ENCODE measurements around the gene BRPF3. TPM values are rescaled to one million over a fixed set of nuclear protein-coding genes. Genes with fewer than 3 reads are reported as not detected.
A peak's percentile ranks its signal among the peaks of the same experiment; 100 is the strongest.

The BRPF3 gene
- total RNA-seq, 1 experiment from 2014 or later = 49.6 TPM

DNA sequence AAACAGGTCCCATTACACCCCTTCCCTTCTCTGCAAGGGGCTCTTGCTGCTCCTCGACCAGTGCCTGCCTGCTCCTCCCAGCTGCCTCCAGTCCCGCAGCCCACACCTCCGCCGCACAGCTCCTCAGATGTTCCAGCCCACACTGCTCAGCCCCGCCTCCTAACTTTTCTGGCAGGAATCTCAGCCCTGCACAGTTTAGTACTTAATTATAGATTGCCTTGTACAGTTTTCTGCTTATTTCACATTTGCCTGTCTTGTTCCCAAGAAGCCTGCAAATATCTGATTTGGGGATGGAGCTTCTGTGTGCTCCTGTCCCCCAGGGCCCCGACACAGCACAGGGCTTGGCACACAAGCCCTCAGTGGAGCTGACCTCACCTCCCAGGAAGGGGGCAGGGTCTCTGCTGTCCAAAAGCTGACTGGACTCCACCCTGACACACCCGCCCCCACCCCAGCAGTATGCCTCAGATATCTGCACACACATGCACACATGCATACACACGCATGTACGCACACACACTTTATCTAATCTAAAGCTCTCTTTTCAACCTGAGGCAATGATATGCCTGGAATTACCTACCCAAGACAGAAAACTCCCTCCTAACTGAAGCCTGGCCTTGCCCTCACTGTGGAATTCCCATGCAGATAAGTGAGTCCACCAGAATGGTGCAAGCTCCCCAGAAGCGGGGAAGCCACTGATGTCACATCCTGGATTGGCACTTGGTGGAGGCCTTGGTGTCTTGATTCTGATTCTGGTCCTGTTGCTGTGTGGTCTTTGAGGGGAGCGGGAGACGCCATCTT lies 72.1 kb downstream of the BRPF3 start:
- no TSS peak for BruUV-seq (replicated peaks)
- peaks cover 10% of the 10 kb centered on the region for H3K4me1 ChIP-seq (ENCODE audit: control insufficient read depth, insufficient read depth, low read length)
- CTCF ChIA-PET = no interaction called here
- DNase-seq (ENCODE audit: low read depth, low spot score) (no peak), ATAC-seq (no peak)
- no peaks in the 10 kb centered on the region for H3K36me3 ChIP-seq (ENCODE audit: control insufficient read depth, insufficient read depth, low read length)
- H3K27ac ChIP-seq (ENCODE audit: low read length) = no peak overlapping the region
- intact Hi-C loops (cut with micrococcal nuclease; ENCODE audit: unreplicated experiment) = no loop called here
- TF ChIP-seq CTCF (IDR thresholded peaks at IDR 0.05) (no peak), POLR2AphosphoS5 (IDR thresholded peaks at IDR 0.05; ENCODE audit: low read depth, low read length) (no peak), SIN3A (IDR thresholded peaks at IDR 0.05; ENCODE audit: borderline replicate concordance, insufficient read depth, low read depth, low read length) (no peak), TCF7L2 (IDR thresholded peaks at IDR 0.05; ENCODE audit: low read depth, low read length) (no peak)
- TF ChIP-seq, protein P1, sequence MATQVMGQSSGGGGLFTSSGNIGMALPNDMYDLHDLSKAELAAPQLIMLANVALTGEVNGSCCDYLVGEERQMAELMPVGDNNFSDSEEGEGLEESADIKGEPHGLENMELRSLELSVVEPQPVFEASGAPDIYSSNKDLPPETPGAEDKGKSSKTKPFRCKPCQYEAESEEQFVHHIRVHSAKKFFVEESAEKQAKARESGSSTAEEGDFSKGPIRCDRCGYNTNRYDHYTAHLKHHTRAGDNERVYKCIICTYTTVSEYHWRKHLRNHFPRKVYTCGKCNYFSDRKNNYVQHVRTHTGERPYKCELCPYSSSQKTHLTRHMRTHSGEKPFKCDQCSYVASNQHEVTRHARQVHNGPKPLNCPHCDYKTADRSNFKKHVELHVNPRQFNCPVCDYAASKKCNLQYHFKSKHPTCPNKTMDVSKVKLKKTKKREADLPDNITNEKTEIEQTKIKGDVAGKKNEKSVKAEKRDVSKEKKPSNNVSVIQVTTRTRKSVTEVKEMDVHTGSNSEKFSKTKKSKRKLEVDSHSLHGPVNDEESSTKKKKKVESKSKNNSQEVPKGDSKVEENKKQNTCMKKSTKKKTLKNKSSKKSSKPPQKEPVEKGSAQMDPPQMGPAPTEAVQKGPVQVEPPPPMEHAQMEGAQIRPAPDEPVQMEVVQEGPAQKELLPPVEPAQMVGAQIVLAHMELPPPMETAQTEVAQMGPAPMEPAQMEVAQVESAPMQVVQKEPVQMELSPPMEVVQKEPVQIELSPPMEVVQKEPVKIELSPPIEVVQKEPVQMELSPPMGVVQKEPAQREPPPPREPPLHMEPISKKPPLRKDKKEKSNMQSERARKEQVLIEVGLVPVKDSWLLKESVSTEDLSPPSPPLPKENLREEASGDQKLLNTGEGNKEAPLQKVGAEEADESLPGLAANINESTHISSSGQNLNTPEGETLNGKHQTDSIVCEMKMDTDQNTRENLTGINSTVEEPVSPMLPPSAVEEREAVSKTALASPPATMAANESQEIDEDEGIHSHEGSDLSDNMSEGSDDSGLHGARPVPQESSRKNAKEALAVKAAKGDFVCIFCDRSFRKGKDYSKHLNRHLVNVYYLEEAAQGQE (IDR thresholded peaks at IDR 0.05; ENCODE audit: insufficient read depth in 1 of 2, low read depth in 2 of 2, low read length in 1 of 2) = no peak
- POLR2A ChIA-PET = interaction anchor here (0.6 kb wide), 1 partner anchor 588 kb away, joined by 10 read pairs; no protein-coding TSS in a partner anchor
- no peaks in the 10 kb centered on the region for H3K9me3 ChIP-seq (ENCODE audit: control insufficient read depth, insufficient read depth, low read depth, low read length)
- no peak overlapping the region for H3K4me3 ChIP-seq (ENCODE audit: low read depth in 2 of 2, low read length in 2 of 2)
- in situ Hi-C loops (cut with HindIII; ENCODE audit: low pct_unique_long_range_greater_than_20kb, low sequenced_read_pairs) = no loop called here
- peaks cover 3% of the 10 kb centered on the region for H3K27me3 ChIP-seq (ENCODE audit: control insufficient read depth, insufficient read depth, low read length)

GRCh38 chr6:36269834-36270705 lies 73.5 kb downstream of the BRPF3 start, which contains the start of gene PNPLA1:
Gene PNPLA1, plus strand, starts transcription at chr6:36270060. Its CDS starts 400 bp downstream, at chr6:36270460.
- DNase-seq (ENCODE audit: low read depth, low spot score) (no peak), ATAC-seq (peak; percentile 71)
- Histone ChIP-seq H3K9me3 (ENCODE audit: control insufficient read depth, insufficient read depth, low read depth, low read length) (no peaks in the 10 kb centered on the region), H3K36me3 (ENCODE audit: control insufficient read depth, insufficient read depth, low read length) (no peaks in the 10 kb centered on the region), H3K4me1 (ENCODE audit: control insufficient read depth, insufficient read depth, low read length) (peaks cover 10% of the 10 kb centered on the region), H3K27ac (ENCODE audit: low read length) (no peak within 1 kb of the TSS), H3K27me3 (ENCODE audit: control insufficient read depth, insufficient read depth, low read length) (peaks cover 8% of the 10 kb centered on the region), H3K4me3 (ENCODE audit: low read depth in 2 of 2, low read length in 2 of 2) (no peak within 1 kb of the TSS)
- intact Hi-C loops (cut with micrococcal nuclease; ENCODE audit: unreplicated experiment) (no loop called here), in situ Hi-C loops (cut with HindIII; ENCODE audit: low pct_unique_long_range_greater_than_20kb, low sequenced_read_pairs) (no loop called here)
- ChIA-PET POLR2A (no interaction called here), CTCF (no interaction called here)
- TF ChIP-seq POLR2AphosphoS5 (IDR thresholded peaks at IDR 0.05; ENCODE audit: low read depth, low read length) (no peak), SIN3A (IDR thresholded peaks at IDR 0.05; ENCODE audit: borderline replicate concordance, insufficient read depth, low read depth, low read length) (no peak), CTCF (IDR thresholded peaks at IDR 0.05) (no peak), TCF7L2 (IDR thresholded peaks at IDR 0.05; ENCODE audit: low read depth, low read length) (no peak)
- TF ChIP-seq, protein P1 (IDR thresholded peaks at IDR 0.05; ENCODE audit: insufficient read depth in 1 of 2, low read depth in 2 of 2, low read length in 1 of 2) = no peak
- BruUV-seq (replicated peaks) = no TSS peak

Data from Panc1 (cell line).